Bronchial epithelial cell (primary cell): ENCODE results near the gene ESR1. TPM values are rescaled to one million over a fixed set of nuclear protein-coding genes. Genes with fewer than 3 reads are reported as not detected.

ENCODE experiments used
- DNase-seq: peaks from one replicate; pipeline ENCODE4 v3.0.0-alpha.2; 2010; ENCODE audit warnings: low read depth
- FAIRE-seq: peaks from 2 replicates; lab custom pipeline; 2011; peaks lifted over from hg19 to GRCh38; lab: Jason Lieb, UNC
- H3K27me3 ChIP-seq: 2 replicates; pipeline ENCODE4 v1.5.1; 2011; ENCODE audit warnings: low read length; ENCODE audit not compliant: control insufficient read depth, insufficient read depth
- H3K36me3 ChIP-seq: 2 replicates; pipeline ENCODE4 v1.5.1; 2011; ENCODE audit warnings: low read length; ENCODE audit not compliant: control insufficient read depth, insufficient read depth
- H3K4me3 ChIP-seq: 2 replicates; pipeline ENCODE4 v1.5.1; 2011; ENCODE audit warnings: mild to moderate bottlenecking, low read depth, low read length, control low read depth
- CTCF ChIP-seq: IDR thresholded peaks from 2 replicates; pipeline ENCODE4 v1.5.1; 2011; ENCODE audit warnings: mild to moderate bottlenecking, moderate library complexity, low read length, control low read depth, inconsistent platforms; ENCODE audit not compliant: insufficient read depth, severe bottlenecking
- total RNA-seq: library from RNA; depleted of rRNA; stranded (reverse); fragments of >200 nt; gene quantifications from 2 replicates; pipeline ENCODE4 v1.2.1, GENCODE V29; 2014

Gene ESR1
- total RNA-seq, 1 donor from 2014 or later: under 0.01 TPM

- no peaks in the 10 kb centered on the region for H3K36me3 ChIP-seq
- DNase-seq: no peak
- TF ChIP-seq CTCF: no peak
- H3K27me3 ChIP-seq: no peaks in the 10 kb centered on the region
- no peak overlapping the region for H3K4me3 ChIP-seq
- FAIRE-seq: no peak
Observed at GRCh38 chr6:152143359-152143758, 335.9 kb downstream of the ESR1 start.

- Histone ChIP-seq H3K4me3 (no peak overlapping the region), H3K36me3 (no peaks in the 10 kb centered on the region), H3K27me3 (no peaks in the 10 kb centered on the region)
- no peak for FAIRE-seq
- no peak for DNase-seq
- TF ChIP-seq CTCF: no peak
Observed at GRCh38 chr6:152146385-152146784, 338.9 kb downstream of the ESR1 start.

- FAIRE-seq: no peak
Observed at GRCh38 chr6:152147269-152147668, 339.8 kb downstream of the ESR1 start.

GRCh38 chr6:152148412-152148811 lies 340.9 kb downstream of the ESR1 start:
- no peak for TF ChIP-seq CTCF
- no peaks in the 10 kb centered on the region for H3K36me3 ChIP-seq
- DNase-seq (no peak), FAIRE-seq (no peak)
- H3K4me3 ChIP-seq: no peak overlapping the region
- H3K27me3 ChIP-seq: no peaks in the 10 kb centered on the region

More at GRCh38 chr6:152147269-152147668, 339.8 kb downstream of the ESR1 start:
- TF ChIP-seq CTCF: no peak
- no peaks in the 10 kb centered on the region for H3K36me3 ChIP-seq
- no peak overlapping the region for H3K4me3 ChIP-seq
- no peak for DNase-seq
- H3K27me3 ChIP-seq: no peaks in the 10 kb centered on the region

DNA sequence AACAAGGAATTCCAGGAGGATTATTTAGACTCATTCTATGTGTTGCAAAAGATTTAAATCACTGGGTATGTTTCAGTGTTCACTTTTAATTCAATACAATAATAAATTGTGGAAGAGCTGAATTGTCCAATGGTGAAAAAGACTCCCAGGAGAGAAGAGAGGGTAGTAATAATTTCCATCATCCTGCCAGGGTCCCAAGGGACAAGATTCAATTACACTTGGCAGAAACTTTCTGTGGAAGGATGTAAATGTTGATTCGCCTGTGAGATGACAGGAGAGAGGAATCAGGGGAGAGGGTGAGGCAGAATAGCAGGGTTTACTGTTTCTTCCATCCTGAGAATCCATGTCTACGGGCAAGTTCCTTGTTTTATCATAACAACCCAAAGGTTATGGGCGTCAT lies 342.7 kb downstream of the ESR1 start:
- Histone ChIP-seq H3K36me3 (no peaks in the 10 kb centered on the region), H3K27me3 (no peaks in the 10 kb centered on the region), H3K4me3 (no peak overlapping the region)
- no peak for TF ChIP-seq CTCF
- DNase-seq: no peak
- FAIRE-seq: no peak

GRCh38 chr6:152151920-152152319 lies 344.4 kb downstream of the ESR1 start:
- DNase-seq: no peak
- FAIRE-seq: no peak
- Histone ChIP-seq H3K27me3 (no peaks in the 10 kb centered on the region), H3K4me3 (no peak overlapping the region), H3K36me3 (no peaks in the 10 kb centered on the region)
- TF ChIP-seq CTCF: no peak
